Spleen (tissue), 7 donors: ENCODE results near the gene CNPY1.

Experiments
- CTCF ChIP-seq, 11 experiments: fragments of 200-600 bp in 7 of 11; fragments of 450-650 bp in 4 of 11; sonication (generic) in 4 of 11; IDR thresholded peaks in 8 of 11; conservative IDR thresholded peaks in 3 of 11; 1 replicate in 7 of 11; 2 replicates in 4 of 11; pipeline versions ENCODE4 v1.4.0 to v1.8.0; 2016 to 2021; ENCODE audit warnings: antibody characterized with exemption in 11 of 11, inconsistent platforms in 4 of 11, mild to moderate bottlenecking in 1 of 11
- POLR2AphosphoS5 ChIP-seq, 3 donors: sonication (generic); formaldehyde crosslinking; IDR thresholded peaks; one replicate each; pipeline ENCODE4 v1.5.1; 2017; ENCODE audit warnings: antibody characterized with exemption in 3 of 3
- donor health status: DM: no; HTN: no; CAD: no; lungs with moderate emphysema.
- donor health status: DM: no; HTN: no; CAD: no.
- donor health status: DM: no; HTN: no; CAD: no.

- TF ChIP-seq POLR2AphosphoS5 (IDR thresholded peaks at IDR 0.05): no peak
- no peak for TF ChIP-seq CTCF (IDR thresholded peaks at IDR 0.05 in 8 of 11, conservative IDR thresholded peaks at IDR 0.05 in 3 of 11)
Measured at GRCh38 chr7:155555116-155555695, 8.8 kb upstream of the CNPY1 start.
